ENCODE data around the gene SLC9A8. TPM values are rescaled to one million over a fixed set of nuclear protein-coding genes. Genes with fewer than 3 reads are reported as not detected.

SLC9A8 gene
- total RNA-seq, 4 donors from 2014 or later, result 7.1 to 12.4 (median 8.9) TPM

- TF ChIP-seq CTCF (IDR thresholded peaks at IDR 0.05; ENCODE audit: low read depth), result no peak
These were observed 12.9 kb downstream of the SLC9A8 start for GRCh38 chr20:49825521-49826033.

GRCh38 chr20:49831022-49831769 is 18.6 kb downstream of the SLC9A8 start:
- no peak for TF ChIP-seq CTCF (IDR thresholded peaks at IDR 0.05; ENCODE audit: low read depth)

GRCh38 chr20:49831770-49832631 is 19.4 kb downstream of the SLC9A8 start:
- no peak for TF ChIP-seq CTCF (IDR thresholded peaks at IDR 0.05; ENCODE audit: low read depth)

- TF ChIP-seq CTCF (IDR thresholded peaks at IDR 0.05; ENCODE audit: low read depth), result no peak
These were observed 20.2 kb downstream of the SLC9A8 start for GRCh38 chr20:49832632-49833327.

GRCh38 chr20:49833483-49833882 is 20.9 kb downstream of the SLC9A8 start:
- TF ChIP-seq CTCF (IDR thresholded peaks at IDR 0.05; ENCODE audit: low read depth), result no peak

GRCh38 chr20:49835031-49835430 is 22.4 kb downstream of the SLC9A8 start:
- no peak for TF ChIP-seq CTCF (IDR thresholded peaks at IDR 0.05; ENCODE audit: low read depth)
